Endothelial cell of hepatic sinusoid (primary cell): ENCODE data around the gene UBE2D1.

Experiments used
- in situ Hi-C: cut with HindIII; loops from 2 replicates; pipeline ENCODE4 v1.10.0; 2017; ENCODE audit warnings: low sequenced_read_pairs

The UBE2D1 gene

GRCh38 chr10:58336242-58336641 is 1.4 kb downstream of the UBE2D1 start:
- in situ Hi-C loops: no loop called here

GRCh38 chr10:58341422-58341821 is 6.6 kb downstream of the UBE2D1 start:
- in situ Hi-C loops: no loop called here

- in situ Hi-C loops: no loop called here
Observed at GRCh38 chr10:58341947-58342346, 7.1 kb downstream of the UBE2D1 start.

- in situ Hi-C loops: no loop called here
Observed at GRCh38 chr10:58347967-58348366, 13.2 kb downstream of the UBE2D1 start.

GRCh38 chr10:58348571-58349033 is 13.8 kb downstream of the UBE2D1 start:
- in situ Hi-C loops: no loop called here

GRCh38 chr10:58350023-58350422 is 15.2 kb downstream of the UBE2D1 start:
- in situ Hi-C loops: no loop called here

GRCh38 chr10:58350619-58351323 is 16.0 kb downstream of the UBE2D1 start:
- in situ Hi-C loops: no loop called here

GRCh38 chr10:58351616-58352578 is 17.1 kb downstream of the UBE2D1 start:
- in situ Hi-C loops: no loop called here

- in situ Hi-C loops: no loop called here
Observed at GRCh38 chr10:58352956-58353610, 18.3 kb downstream of the UBE2D1 start.

- in situ Hi-C loops: no loop called here
Observed at GRCh38 chr10:58356756-58357155, 21.9 kb downstream of the UBE2D1 start.

- in situ Hi-C loops: no loop called here
Observed at GRCh38 chr10:58358314-58358933, 23.6 kb downstream of the UBE2D1 start.

GRCh38 chr10:58358947-58359346 is 24.1 kb downstream of the UBE2D1 start:
- in situ Hi-C loops: no loop called here

GRCh38 chr10:58359541-58359940 is 24.7 kb downstream of the UBE2D1 start:
- in situ Hi-C loops: no loop called here

- in situ Hi-C loops: no loop called here
Observed at GRCh38 chr10:58360412-58361004, 25.7 kb downstream of the UBE2D1 start.

- in situ Hi-C loops: no loop called here
Observed at GRCh38 chr10:58361353-58361752, 26.5 kb downstream of the UBE2D1 start.

GRCh38 chr10:58362027-58362789 is 27.4 kb downstream of the UBE2D1 start:
- in situ Hi-C loops: no loop called here

GRCh38 chr10:58367069-58367468 is 32.3 kb downstream of the UBE2D1 start:
- in situ Hi-C loops: no loop called here

- in situ Hi-C loops: no loop called here
Observed at GRCh38 chr10:58371473-58371872, 36.7 kb downstream of the UBE2D1 start.

- in situ Hi-C loops: no loop called here
Observed at GRCh38 chr10:58372607-58373441, 38.0 kb downstream of the UBE2D1 start.
